ENCODE measurements around the gene AHCTF1.
"Not testable (repeated sequence)": the region's sequence is repeated elsewhere in the genome, so short reads cannot be mapped to it uniquely, and the experiment has no call there.

AHCTF1 gene

DNA sequence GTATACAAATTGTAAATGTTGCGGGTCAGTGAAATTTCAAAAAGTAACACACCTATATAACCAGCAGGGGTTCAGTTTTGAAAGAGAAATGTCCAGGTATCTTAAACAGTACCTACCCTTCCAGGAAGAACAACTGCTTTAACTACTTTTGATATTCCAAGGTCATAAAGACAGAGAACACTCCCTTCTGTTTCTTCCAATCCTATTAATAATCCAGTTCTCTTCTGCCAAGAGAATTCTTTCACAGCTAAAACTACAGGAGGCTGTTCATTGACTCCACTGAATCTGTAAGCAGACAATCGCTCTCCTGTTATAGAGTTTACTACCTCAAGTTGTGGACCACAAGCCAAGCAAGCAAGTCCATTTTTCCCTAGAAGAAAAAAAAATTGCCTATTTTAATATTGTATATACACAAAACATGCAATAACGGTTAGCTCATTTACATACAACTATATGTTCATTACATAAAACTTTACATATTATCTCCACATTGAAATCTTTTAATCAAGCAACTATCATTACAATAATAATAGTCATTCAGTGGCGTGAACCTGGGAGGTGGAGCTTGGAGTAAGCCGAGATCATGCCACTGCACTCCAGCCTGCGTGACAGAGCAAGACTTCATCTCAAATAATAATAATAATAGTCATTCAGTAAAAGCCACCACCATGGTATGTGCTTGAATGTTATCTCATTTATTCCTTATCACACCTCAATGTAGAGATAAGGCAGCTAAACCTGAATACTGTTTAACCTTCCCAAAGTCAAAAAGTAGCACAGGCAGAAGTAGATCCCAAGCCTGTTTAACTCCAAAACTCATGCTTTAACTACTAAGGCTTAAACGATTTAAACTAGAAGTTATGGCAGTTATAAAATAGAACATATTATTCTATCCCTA, 15.5 kb downstream of the AHCTF1 start:
- DNase-seq, result not testable (repeated sequence)

GRCh38 chr1:246907472-246907871, 24.3 kb downstream of the AHCTF1 start:
- DNase-seq, result peak; percentile 87

DNA sequence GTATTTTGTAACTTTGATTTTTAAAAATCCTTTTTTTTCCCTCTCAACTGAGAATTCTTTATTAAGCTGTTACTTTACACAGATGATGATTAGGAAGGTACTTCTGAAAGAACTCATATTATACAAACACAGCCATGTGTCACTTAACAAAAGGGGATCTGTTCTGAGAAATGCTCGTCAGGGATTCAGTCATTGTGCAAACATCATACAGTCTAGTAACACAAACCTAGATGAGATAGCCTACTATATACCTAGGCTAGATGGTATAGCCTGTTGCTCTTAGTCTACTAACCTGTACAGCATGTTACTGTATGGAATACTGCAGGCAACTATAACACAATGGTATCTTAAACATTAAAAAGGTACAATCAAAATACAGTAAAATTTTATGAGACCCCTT, 24.9 kb downstream of the AHCTF1 start:
- DNase-seq, result no peak

GRCh38 chr1:246901874-246902273, 29.9 kb downstream of the AHCTF1 start:
- no peak for DNase-seq

DNA sequence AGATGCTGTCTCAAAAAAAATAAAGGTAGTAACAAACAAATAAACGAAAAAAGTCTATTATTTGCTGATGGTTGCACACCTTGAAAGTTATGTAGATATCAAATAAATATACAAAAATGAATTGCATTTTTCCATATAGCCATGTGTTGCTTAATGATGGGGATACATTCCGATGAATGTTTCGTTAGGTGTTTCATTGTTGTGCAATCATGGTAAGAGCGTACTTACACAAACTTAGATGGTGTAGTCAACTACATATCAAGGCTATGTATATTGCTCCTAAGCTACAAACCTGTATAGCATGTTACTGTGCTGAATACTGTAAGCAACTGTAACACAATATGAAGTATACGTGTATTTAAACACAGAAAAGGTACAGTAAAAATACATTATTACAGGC, 34.4 kb downstream of the AHCTF1 start:
- no peak for DNase-seq

GRCh38 chr1:246893191-246893939, 38.4 kb downstream of the AHCTF1 start:
- no peak for DNase-seq

DNA sequence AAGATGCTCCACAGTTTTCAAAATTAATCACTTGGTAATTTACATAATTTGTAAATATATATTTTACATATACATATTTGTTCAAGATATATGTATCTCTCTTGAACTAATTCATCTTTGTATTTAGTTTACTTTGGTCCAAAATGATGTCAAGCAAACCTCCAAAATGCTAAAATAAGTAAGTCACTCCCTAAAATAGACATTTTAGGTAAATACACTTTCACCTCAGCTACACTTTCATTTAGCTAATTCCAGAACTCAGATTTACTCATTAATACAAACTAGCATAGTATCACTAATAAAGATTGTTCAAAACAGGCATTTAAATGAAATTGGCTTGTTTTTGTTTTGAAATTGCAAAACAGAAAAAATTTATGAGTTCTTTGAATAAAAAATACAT, 40.6 kb downstream of the AHCTF1 start:
- no peak for DNase-seq

GRCh38 chr1:246888522-246888921, 43.2 kb downstream of the AHCTF1 start:
- DNase-seq, result no peak

GRCh38 chr1:246885389-246885788, 46.4 kb downstream of the AHCTF1 start:
- DNase-seq, result not testable (repeated sequence)

DNA sequence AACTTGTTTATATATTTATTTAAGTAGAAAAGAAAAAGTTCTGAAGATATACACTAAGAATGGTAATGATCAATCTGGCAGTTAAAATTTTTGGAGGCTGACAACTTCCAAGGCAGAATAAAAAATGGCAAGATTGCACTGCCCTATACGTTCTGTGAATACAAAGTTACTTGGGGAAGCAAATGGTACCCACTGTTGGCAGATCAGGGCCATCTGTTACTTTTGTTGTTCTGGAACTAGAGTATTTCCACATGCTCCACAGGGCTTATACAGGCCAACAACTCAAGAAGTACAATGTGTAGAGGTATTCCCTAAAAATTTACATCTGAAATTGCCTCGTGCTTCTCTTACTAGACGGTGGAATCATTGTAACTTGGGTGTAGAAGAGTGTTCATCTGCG, 53.2 kb downstream of the AHCTF1 start:
- DNase-seq, result no peak

GRCh38 chr1:246876431-246876830, 55.3 kb downstream of the AHCTF1 start:
- no peak for DNase-seq

DNA sequence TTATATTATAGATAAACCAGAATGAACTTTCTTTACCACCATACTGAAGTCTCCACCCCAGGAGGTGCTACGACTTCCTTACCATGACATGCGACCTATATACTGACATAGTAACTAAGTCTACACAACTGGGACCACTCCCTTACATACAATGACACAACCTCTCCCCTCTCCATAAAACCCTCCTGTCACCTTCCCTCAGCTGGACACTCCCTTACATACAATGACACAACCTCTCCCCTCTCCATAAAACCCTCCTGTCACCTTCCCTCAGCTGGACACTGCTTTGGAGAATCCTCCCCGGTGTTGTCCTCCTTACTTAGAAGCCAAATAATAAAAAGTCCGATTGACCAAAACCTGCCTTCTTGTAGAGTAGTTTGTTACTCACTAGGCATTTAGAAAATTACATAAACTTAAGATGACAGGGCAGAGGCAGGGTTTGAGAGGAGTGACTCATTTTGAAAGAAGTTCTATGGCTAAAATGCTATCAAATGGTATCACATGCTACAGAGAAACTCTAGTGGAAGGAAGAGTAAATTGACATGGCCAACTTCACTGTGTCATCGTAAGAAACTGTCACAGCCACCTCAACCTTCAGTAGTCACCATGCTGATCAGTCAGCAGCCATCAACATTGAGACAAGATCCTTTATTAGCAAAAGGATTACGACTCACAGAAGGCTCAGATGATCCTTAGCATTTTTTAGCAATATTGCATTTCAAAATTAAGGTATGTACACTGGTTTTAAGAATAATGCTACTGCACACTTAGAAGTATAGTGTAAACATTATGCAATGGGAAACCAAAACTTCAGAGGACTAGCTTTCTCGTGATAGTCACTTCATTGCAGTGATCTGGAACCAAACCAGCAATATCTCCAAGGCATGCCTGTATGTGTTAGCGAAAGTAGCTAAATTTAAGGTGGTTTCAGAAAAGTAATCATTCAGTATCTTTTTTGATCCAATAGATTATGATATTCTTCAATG, 56.4 kb downstream of the AHCTF1 start:
- DNase-seq, result no peak

- no peak for DNase-seq
Observed at GRCh38 chr1:246865921-246866320, 65.8 kb downstream of the AHCTF1 start.

DNA sequence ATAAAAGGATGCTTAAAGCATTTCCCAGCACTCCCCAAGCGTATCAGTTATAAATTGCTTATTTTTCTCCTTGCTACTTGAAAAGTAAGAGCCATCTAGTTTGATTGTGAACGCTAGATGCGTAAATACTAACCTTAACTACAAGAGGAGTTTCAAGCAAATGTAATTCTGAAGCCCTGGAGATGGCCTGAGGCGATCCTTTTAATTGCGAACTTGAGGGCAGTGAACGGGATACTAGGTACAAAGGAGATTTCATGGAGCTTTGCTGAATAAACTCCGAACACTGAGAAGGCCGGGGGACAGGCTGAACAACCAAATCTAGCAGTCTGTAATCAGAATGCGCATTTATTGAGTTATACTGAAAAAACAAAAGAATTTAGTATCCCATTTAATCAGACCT, 68.0 kb downstream of the AHCTF1 start:
- not testable (repeated sequence) for DNase-seq

DNA sequence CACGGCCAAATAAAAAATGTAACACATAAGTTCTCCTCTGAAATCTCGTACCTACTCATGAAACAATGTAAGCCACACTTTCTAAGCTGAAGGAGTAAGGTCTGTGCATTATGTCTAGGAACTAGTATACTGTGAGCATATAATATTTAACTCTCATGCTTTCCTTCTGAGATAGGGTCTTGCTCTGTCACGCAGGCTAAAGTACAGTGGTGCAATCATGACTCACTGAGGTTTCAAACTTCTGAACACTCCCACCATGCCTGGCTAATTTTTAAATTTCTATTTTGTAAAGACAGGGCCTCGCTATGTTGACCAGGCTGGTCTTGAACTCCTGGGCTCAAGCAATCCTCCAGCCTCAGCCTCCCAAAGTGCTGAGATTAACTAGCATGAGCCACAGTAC, 71.3 kb downstream of the AHCTF1 start:
- no peak for DNase-seq

- DNase-seq, result no peak
Observed at GRCh38 chr1:246856371-246856770, 75.4 kb downstream of the AHCTF1 start.

GRCh38 chr1:246850640-246851039, 81.1 kb downstream of the AHCTF1 start:
- DNase-seq, result not testable (repeated sequence)

- DNase-seq, result no peak
Observed at GRCh38 chr1:246843876-246844275, 87.9 kb downstream of the AHCTF1 start.

- not testable (repeated sequence) for DNase-seq
Observed at GRCh38 chr1:246840761-246841160, 91.0 kb downstream of the AHCTF1 start.

GRCh38 chr1:246838118-246838456, 93.7 kb downstream of the AHCTF1 start:
- no peak for DNase-seq

- peak; percentile 74 for DNase-seq
Observed at GRCh38 chr1:246837418-246838117, 94.2 kb downstream of the AHCTF1 start.

All from OCI-M1 (cell line).